GM23338 (cell line): ENCODE results near the gene KIRREL3. TPM values are rescaled to one million over a fixed set of nuclear protein-coding genes. Genes with fewer than 3 reads are reported as not detected.
A peak's percentile ranks its signal among the peaks of the same experiment; 100 is the strongest.

Source experiments
- ATAC-seq: fragments of 200-7000 bp; cut with Tn5 transposase; 3 replicates; pipeline ENCODE4 v1.9.1; 2020
- DNase-seq: peaks from one replicate; pipeline ENCODE4 v3.0.0-alpha.2; 2015; ENCODE audit warnings: low spot score
- H2AFZ ChIP-seq: fragments of 200-600 bp; sonication (generic); 2 replicates; pipeline ENCODE4 v1.8.0; 2016; ENCODE audit warnings: antibody characterized with exemption, mild to moderate bottlenecking, moderate library complexity
- H3F3A ChIP-seq: fragments of 200-600 bp; sonication (generic); replicated peaks from 2 replicates; pipeline ENCODE4 v1.8.0; 2017; ENCODE audit warnings: antibody characterized with exemption, mixed run types, low read depth
- H3K27ac ChIP-seq: fragments of 200-600 bp; sonication (generic); 2 replicates; pipeline ENCODE4 v1.6.1; 2016; ENCODE audit warnings: low read depth
- H3K27me3 ChIP-seq: fragments of 200-600 bp; sonication (generic); 2 replicates; pipeline ENCODE4 v1.8.0; 2016; ENCODE audit warnings: mild to moderate bottlenecking, mixed run types, moderate library complexity; ENCODE audit not compliant: insufficient read depth
- H3K36me3 ChIP-seq: fragments of 200-600 bp; sonication (generic); 2 replicates; pipeline ENCODE4 v1.8.0; 2016; ENCODE audit warnings: mild to moderate bottlenecking; ENCODE audit not compliant: insufficient read depth
- H3K4me1 ChIP-seq: fragments of 200-600 bp; sonication (generic); 2 replicates; pipeline ENCODE4 v1.8.0; 2016; ENCODE audit warnings: mild to moderate bottlenecking, moderate library complexity; ENCODE audit not compliant: insufficient read depth
- H3K4me2 ChIP-seq: fragments of 200-600 bp; sonication (generic); 2 replicates; pipeline ENCODE4 v1.7.1; 2017; ENCODE audit warnings: mixed run types
- H3K4me3 ChIP-seq: fragments of 200-600 bp; sonication (generic); 2 replicates; pipeline ENCODE4 v1.6.1; 2016; ENCODE audit warnings: mixed run types
- H3K79me2 ChIP-seq: fragments of 200-600 bp; sonication (generic); replicated peaks from 2 replicates; pipeline ENCODE4 v1.8.0; 2017; ENCODE audit warnings: mild to moderate bottlenecking; ENCODE audit not compliant: insufficient read depth
- H3K9me2 ChIP-seq: fragments of 200-600 bp; sonication (generic); 2 replicates; pipeline ENCODE4 v1.8.0; 2017; ENCODE audit not compliant: insufficient read depth
- H4K20me1 ChIP-seq: fragments of 200-600 bp; sonication (generic); replicated peaks from 2 replicates; pipeline ENCODE4 v1.8.0; 2017; ENCODE audit warnings: mild to moderate bottlenecking; ENCODE audit not compliant: insufficient read depth
- H3K27ac Mint-ChIP-seq: 2 replicates; pipeline ENCODE4 v1.8.0; 2020; ENCODE audit warnings: inconsistent platforms, mild to moderate bottlenecking, moderate library complexity, mixed read lengths
- H3K27me3 Mint-ChIP-seq: 3 replicates; pipeline ENCODE4 v1.8.0; 2022; ENCODE audit warnings: low read depth, mild to moderate bottlenecking, moderate library complexity, mixed read lengths, inconsistent platforms; ENCODE audit not compliant: insufficient read depth, poor library complexity
- H3K36me3 Mint-ChIP-seq: 3 replicates; pipeline ENCODE4 v1.8.0; 2021; ENCODE audit warnings: low read depth, mild to moderate bottlenecking, inconsistent platforms, moderate library complexity, mixed read lengths
- H3K4me1 Mint-ChIP-seq: 3 replicates; pipeline ENCODE4 v1.8.0; 2020; ENCODE audit warnings: mild to moderate bottlenecking, inconsistent platforms, mixed read lengths
- H3K4me3 Mint-ChIP-seq: 3 replicates; pipeline ENCODE4 v1.8.0; 2021; ENCODE audit warnings: moderate library complexity, mild to moderate bottlenecking, inconsistent platforms, mixed read lengths
- H3K9me3 Mint-ChIP-seq: 3 replicates; pipeline ENCODE4 v1.8.0; 2020; ENCODE audit warnings: moderate library complexity, mild to moderate bottlenecking, inconsistent platforms, mixed read lengths
- CTCF ChIP-seq, 2 experiments: fragments of 200-600 bp in 1 of 2; sonication (generic) in 1 of 2; conservative IDR thresholded peaks; 2 replicates each; pipeline versions ENCODE4 v1.5.1 to v1.6.1; 2016 to 2017; ENCODE audit warnings: antibody characterized with exemption in 2 of 2, low read depth in 2 of 2, mild to moderate bottlenecking in 2 of 2, moderate library complexity in 1 of 2
- REST ChIP-seq: IDR thresholded peaks from one replicate; pipeline ENCODE4 v1.6.1; 2018; ENCODE audit warnings: antibody characterized with exemption; ENCODE audit not compliant: unreplicated experiment
- STAT1 ChIP-seq: IDR thresholded peaks from one replicate; pipeline ENCODE4 v1.6.1; 2016; ENCODE audit warnings: antibody characterized with exemption; ENCODE audit not compliant: unreplicated experiment
- ZNF114 ChIP-seq: fragments of 250-450 bp; sonication (Bioruptor Pico); IDR thresholded peaks from 2 replicates; pipeline ENCODE4 v1.5.0; 2020; ENCODE audit warnings: mild to moderate bottlenecking, moderate library complexity
- ZNF331 ChIP-seq: fragments of 250-450 bp; sonication (Bioruptor Pico); IDR thresholded peaks from 2 replicates; pipeline ENCODE4 v1.5.0; 2020; ENCODE audit warnings: low read depth, mild to moderate bottlenecking, moderate library complexity
- ZNF462 ChIP-seq: fragments of 250-450 bp; sonication (Bioruptor Pico); IDR thresholded peaks from 2 replicates; pipeline ENCODE4 v1.5.0; 2020; ENCODE audit warnings: mild to moderate bottlenecking, moderate library complexity
- polyA plus RNA-seq: library from polyadenylated mRNA; unstranded; fragments of >200 nt; fragmentation: Nextera tagmentation; extraction: Ambion mirVana; gene quantifications from 2 replicates; pipeline ENCODE4 v1.2.1, GENCODE V29; 2016
- total RNA-seq: library from RNA; depleted of rRNA; stranded (reverse); fragments of >200 nt; shearing (Covaris generic); gene quantifications from 2 replicates; pipeline ENCODE4 v1.2.3, GENCODE V29; 2014

Gene KIRREL3
- total and polyA plus RNA-seq, 2 experiments from 2014 or later: 0.13 to 1.5 TPM

DNA sequence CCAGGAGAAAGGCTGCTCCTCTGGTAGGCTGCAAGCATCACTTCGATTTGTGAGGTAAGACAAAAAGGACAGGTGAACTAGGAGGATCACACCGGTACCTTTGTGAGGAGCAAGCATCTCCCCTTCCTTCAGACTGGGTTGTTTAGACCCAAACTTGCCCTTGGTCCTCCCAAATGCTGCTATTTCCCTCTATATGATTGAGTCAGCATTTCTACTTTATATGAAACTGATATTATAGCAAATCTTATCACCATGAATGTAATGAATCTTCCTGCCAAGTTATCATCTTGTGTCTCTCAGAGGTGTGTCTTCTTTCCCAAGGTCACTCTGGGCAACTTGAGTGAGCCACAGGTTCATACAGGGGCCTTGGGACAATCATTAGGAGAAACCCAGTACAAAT lies 61.0 kb downstream of the KIRREL3 start (continued):
- TF ChIP-seq ZNF462 (CRISPR knock-in tag): no peak
- TF ChIP-seq CTCF (conservative IDR thresholded peaks at IDR 0.05; ENCODE audit: low read depth in 2 of 2): no peak
- no peak for TF ChIP-seq ZNF331 (CRISPR knock-in tag)

DNA sequence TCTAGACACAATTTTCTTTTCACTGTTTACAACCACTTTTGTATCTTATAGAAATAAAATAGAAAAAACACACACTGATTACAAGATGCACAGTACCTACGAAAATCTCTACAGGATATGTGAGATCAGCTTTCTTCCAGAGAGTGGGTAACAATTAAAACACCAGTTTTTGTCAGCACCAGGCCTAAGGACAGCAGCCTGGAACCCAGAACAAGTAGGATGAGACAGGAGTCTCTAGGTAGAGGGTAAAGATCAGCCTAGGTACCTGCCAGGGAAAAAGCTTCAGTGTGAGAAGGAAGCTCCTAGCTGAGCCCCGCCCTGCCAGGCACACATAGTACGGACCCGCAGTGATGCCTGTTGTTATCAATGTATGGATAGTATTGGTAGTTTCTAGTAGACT lies 61.9 kb downstream of the KIRREL3 start:
- no peaks in the 10 kb centered on the region for H3K36me3 ChIP-seq
- no peaks in the 10 kb centered on the region for H3K27me3 ChIP-seq
- no peak overlapping the region for H3K27ac Mint-ChIP-seq
- no peaks in the 10 kb centered on the region for H3F3A ChIP-seq
- no peak overlapping the region for H3K4me2 ChIP-seq
- no peak overlapping the region for H3K4me3 Mint-ChIP-seq
- H3K36me3 Mint-ChIP-seq: no peaks in the 10 kb centered on the region; the same call in 2 of the 3 replicates
- H3K9me3 Mint-ChIP-seq: peaks cover 4% of the 10 kb centered on the region; the same call in 1 of the 3 replicates
- no peaks in the 10 kb centered on the region for H3K9me2 ChIP-seq
- H3K4me1 ChIP-seq: no peaks in the 10 kb centered on the region
- no peaks in the 10 kb centered on the region for H4K20me1 ChIP-seq
- peaks cover 7% of the 10 kb centered on the region; the same call in 2 of the 3 replicates for H3K4me1 Mint-ChIP-seq
- H3K4me3 ChIP-seq: no peak overlapping the region
- peak; percentile 32; the same call in 1 of the 3 replicates for ATAC-seq
- no peaks in the 10 kb centered on the region for H3K79me2 ChIP-seq
- no peak overlapping the region for H3K27ac ChIP-seq
- H3K27me3 Mint-ChIP-seq: no peaks in the 10 kb centered on the region
- no peak for TF ChIP-seq STAT1
- peak; percentile 65 for TF ChIP-seq REST
- no peak for TF ChIP-seq ZNF114 (CRISPR knock-in tag)
- no peak overlapping the region for H2AFZ ChIP-seq
- DNase-seq: no peak
